CMK (cell line): Measurements from ENCODE around the gene PRMT2.
A peak's percentile ranks its signal among the peaks of the same experiment; 100 is the strongest.

Source experiments
- DNase-seq: peaks from one replicate; pipeline ENCODE4 v3.0.0-alpha.2; 2010; ENCODE audit warnings: low read depth

Gene PRMT2

DNA sequence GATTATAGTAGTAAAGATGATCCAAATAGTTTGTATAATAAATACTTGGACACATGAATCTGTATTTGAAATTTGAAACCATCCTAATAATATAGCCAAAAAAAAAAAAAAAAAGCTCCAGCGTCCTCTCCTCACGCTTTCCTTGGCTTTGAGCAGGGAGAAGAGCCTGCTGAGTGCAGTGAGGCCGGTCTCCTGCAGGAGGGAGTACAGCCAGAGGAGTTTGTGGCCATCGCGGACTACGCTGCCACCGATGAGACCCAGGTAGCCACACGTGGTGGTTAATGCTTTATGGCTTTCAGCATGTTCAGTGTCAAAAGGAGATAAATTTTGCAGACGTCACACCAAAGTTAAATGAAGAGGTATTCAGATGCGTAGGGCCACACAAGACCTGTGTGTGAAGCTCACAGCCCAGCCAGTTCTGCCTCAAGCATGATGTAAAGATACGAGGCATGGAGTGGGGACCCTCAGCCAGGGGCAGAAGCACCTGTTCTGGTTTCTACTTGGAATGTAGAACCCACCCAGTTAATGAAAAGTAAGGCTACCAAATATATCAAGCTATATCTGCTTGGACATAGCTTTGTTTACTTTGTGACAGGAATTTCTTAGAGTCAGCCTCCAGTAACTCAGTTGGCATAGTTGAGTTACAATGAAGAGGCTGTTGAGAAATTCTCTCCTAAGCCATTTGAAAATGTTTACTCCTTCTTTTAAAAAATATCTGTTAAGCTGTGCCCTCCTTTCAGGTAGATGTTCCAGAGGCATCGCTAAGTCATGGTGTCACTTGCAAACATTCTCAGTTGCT lies 8.1 kb downstream of the PRMT2 start:
- no peak for DNase-seq

DNA sequence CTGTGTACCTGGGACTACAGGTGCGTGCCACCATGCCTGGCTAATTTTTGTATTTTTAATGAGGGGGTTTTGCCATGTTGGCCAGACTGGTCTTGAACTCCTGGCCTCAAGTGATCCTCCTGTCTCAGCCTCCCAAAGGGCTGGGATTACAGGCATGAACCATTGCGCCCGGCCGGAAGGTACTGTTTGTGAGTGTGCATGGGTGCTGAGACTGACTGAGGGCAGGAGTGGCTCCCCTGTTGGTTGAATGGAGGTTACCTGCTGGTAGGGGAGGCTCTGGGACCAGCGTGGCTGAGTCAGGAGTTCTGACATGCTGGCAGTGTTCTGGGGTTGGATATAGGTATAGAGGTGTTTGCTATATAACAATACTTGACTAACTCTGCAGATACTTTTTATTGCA lies 10.4 kb downstream of the PRMT2 start:
- no peak for DNase-seq

DNA sequence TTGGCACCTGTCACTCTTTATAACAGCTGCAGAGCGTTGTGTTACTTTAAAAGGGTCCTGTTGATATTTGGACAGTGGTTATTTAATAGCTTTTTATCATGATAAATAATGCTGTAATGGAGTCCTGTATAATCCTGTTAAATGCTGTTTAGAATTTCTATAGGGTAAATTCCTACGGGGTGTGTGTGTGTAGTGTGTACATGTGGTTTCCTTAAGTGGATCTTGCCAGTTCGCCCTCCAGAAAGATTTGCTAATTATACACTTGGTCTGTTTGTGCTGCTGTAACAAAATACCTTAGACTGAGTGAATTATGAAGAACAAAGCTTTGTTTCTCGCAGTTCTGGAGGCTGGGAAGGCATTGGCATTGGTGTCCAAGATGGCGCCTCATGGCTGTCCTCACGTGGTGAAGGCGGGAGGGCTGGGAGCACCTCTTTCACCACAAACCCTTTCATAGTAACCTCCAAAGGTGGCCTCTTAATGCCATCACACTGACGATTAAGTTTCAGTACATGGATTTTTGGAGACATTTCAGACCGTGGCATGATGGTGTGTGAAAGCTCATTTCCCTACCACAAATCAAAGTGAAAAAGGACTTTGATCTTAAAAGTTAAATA lies 11.2 kb downstream of the PRMT2 start:
- DNase-seq: no peak

DNA sequence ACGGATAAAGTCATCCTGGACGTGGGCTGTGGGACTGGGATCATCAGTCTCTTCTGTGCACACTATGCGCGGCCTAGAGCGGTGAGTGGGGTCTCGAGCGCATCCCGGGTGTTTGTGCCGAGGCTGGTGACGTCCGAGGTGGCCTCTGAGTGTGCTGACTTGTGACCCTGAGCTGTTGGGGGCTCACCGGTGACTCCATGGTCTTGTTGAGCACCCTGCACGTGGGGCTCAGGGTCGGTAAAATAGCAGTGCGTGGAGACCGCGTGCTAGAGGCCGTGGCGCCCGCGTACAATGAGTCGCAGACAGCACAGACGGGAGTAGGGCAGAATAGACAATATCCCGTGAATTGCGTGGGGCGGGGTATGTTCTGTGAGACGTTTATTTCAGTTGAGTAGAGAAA lies 13.1 kb downstream of the PRMT2 start:
- DNase-seq: no peak

DNA sequence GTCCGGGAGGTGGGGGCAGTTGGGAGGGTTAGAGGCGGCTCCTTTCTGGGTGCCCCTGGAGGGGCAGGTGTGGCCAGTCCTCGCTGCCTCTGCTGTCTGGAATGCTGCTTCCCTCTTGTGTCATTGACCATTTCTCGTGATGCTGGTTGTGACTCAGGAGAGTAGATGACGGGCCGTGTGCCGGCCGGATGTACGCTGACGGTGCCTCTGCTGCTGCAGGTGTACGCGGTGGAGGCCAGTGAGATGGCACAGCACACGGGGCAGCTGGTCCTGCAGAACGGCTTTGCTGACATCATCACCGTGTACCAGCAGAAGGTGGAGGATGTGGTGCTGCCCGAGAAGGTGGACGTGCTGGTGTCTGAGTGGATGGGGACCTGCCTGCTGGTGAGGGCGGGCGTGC lies 13.9 kb downstream of the PRMT2 start:
- no peak for DNase-seq

DNA sequence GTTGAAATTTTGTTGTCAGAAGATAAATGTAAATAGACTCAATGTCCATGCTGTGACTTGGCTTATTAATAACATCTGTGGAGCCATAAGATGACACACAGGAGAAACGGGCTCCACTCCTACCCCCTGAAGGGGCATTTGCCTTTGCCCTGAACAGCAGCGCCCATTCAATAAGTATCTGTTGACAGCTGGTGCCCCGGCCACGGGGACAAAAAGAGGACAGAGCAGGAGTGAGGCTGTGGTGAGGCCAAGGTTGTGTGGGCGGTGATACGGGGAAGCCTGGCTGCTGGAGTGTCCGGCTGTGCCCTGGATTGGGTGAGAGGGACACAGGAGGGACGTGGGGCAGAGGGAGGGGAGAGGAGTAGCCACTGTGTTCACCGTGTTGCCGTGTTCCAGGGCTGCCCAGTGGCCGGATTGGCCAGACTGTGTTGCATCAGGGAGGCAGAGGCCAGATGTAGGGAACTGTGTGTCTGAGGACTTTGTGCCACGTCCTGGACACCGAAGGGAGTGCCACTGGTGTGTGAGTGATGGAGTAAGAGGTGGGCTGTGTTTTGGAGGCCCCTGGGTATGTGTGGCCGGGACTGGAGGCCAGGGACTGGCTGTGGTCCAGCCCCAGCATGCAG lies 15.1 kb downstream of the PRMT2 start:
- DNase-seq: no peak

DNA sequence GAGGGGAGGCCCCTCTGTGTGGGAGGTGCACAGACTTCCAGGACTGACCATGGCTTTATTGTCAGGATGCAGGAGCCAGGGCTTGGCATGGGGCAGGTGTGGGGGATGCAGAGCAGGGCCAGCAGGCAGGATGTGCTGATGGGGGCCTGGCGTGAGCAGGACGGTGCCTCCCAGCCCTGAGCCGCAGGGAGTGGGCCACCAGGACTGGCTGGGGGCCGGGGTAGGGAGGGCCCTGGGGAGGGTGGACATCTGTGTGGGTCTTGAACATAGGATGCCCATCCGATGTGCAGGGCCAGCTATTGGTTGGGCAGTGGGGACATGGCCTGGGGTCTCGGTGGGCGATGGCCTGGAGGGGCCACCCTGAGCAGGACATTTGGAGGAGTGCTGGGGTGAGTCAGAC lies 15.6 kb downstream of the PRMT2 start:
- DNase-seq: no peak

DNA sequence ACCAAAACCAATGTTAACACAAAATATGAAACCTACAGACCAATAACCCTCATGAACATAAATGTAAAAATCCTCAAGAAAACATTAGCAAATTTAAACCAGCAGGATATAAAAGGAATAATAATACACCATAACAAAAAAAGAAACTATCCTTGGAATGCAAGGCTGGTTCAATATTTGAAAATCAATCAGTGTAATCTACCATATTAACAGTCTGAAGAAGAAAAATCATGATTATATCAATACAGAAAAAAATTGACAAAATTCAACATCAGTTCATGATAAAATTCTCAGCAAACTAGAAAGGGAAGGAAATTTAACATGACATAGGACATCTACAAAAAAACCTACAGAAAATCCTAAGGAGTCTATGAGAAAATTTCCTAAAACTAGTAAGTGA lies 19.8 kb downstream of the PRMT2 start:
- DNase-seq: no peak

DNA sequence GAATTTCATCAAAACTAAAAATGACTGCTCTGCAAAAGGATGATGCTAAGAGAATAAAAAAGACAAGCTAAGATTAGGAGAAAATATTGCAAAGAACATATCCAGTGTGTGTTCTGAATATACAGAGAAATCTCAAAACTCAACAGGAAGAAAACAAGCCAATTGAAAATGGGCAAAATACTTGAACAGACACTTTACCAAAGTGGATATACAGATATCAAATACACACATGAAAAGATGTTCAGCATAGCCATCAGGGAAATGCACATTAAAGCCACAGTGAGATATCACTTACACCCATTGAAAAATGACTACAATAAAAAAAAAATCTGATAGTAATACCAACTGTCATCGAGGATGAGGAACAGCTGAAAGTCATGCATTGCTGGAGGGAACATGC lies 21.3 kb downstream of the PRMT2 start:
- no peak for DNase-seq

DNA sequence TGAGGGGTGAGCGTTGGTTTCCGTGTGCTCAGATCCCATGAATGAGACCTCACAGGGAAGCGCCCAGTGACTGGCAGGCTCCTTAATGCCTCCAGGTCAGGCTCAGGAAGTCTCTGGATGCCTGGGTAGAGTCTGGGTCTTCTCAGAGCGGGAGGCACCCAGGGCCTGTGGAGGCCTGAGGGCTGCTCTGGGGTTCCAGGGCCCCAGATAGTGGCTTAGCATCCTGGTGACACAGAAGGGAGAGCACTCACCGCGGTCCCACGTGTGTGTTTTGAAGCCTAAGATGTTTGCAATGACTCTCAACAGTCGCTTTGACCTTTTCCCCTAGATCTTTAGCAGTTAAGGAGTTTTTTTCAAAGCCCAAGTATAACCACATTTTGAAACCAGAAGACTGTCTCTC lies 25.0 kb downstream of the PRMT2 start:
- DNase-seq: no peak

DNA sequence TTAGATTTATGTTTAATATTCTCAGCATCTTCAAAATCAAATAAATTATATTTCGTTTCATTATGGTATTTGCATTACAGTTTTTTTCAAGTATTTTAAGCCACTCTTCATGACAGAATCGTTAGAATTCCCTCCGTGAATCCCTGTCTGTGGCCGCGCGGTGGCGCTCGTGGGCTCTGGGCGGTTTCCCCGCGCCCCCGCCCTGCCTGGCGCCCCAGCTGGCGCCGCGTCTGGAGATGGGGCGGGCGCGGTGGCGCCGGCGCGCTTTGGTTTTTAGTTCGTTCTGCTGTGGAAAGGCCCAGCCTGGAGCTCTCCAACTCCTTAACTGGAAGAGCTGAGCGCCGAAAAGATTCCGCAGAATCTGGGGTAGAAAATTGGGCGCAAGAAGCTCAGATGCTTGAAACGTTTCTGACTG lies 25.7 kb downstream of the PRMT2 start:
- DNase-seq: no peak

DNA sequence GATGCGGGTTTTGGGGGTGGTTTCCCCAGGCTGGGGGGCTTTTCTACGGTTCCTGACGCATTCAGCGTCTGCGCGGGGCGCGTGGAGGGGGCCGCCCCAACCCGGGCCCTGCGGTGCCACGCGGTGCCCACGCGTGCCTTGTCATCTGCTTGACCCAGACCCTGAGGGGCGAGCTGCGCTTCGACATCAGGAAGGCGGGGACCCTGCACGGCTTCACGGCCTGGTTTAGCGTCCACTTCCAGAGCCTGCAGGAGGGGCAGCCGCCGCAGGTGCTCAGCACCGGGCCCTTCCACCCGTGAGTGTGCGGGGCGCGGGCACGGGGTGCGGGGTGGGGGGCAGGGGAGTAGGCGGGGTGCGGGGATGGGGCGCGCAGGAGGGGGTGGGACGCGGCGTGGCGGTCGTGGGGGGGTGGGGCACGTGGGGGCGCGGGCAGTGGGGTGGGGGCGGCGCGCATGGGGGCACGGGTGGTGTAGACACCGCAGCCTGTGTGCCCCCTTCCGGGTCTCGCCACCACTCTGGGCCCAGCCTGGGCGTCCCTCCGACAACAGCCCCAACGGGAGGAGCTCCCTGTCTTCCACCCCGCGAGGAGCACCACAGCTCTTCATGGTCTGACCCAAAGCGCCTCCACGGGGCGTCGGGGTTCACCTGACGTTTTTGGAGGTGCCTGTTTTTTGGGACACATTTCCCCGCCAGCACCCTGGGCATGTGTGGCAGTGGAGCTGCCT lies 26.3 kb downstream of the PRMT2 start:
- no peak for DNase-seq

DNA sequence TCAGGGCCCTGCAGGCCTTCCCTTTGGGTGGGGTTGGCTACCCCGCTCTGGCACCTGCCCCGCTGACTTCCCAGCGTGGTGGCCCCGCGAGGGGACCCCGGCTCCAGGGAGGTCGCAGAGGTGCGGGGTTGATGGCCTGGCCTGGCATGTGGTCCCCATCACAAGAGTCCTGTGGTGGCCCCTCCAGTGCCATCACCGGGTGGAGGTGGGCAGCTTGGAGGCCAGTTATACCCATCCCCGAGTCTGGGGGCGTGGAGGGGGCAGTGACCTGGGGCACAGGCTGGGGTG lies 26.8 kb downstream of the PRMT2 start:
- DNase-seq: no peak

DNA sequence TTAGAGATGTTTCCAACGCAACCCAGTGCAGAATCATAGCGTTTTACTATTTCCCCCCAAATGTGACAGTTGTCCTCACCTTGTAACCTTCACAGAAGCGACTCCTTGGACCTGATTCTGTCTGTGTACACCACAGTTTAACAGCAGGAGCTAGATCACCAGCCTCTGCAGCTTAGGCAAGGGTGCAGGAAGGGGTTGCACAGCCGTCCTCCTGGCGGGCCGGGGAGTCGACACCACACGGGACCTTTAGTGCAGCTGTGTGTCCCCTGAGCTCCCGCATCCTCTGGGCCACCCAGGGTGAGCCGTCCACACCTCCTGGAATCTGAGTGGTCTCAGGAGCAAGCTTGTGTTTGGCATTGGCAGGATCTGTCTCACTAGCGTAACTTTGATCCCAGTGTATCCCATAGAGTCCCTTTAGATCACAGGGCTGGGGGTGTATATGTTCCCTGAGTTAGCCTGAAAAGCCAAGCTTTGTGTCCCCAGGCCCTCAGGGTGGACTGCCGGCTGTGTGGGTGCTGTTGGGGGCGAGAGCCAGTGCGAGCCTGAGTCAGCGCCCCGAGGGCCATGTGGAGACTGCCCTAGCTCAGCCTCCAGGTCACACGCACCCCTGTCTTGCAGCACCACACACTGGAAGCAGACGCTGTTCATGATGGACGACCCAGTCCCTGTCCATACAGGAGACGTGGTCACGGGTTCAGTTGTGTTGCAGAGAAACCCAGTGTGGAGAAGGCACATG lies 27.5 kb downstream of the PRMT2 start:
- DNase-seq: no peak

DNA sequence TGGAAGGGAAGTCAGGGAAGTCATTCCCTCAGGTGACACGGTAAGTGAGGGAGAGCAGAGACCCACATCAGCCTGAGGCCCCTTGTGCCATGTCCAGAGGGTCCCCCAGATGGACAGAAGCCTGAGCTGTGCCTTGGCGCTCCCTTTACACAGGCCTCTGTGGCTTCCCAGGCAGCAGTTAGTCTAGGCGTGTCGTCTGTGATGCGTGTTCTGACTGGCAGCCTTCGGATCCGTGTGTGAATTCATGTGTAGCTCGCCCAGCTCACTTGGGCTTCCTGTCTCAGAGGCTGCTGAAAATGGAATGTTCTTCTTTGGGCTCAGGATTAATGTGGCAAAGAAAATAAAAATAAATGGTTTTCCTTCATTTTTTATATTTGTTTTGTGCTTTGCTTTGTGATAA lies 28.3 kb downstream of the PRMT2 start:
- DNase-seq: no peak

DNA sequence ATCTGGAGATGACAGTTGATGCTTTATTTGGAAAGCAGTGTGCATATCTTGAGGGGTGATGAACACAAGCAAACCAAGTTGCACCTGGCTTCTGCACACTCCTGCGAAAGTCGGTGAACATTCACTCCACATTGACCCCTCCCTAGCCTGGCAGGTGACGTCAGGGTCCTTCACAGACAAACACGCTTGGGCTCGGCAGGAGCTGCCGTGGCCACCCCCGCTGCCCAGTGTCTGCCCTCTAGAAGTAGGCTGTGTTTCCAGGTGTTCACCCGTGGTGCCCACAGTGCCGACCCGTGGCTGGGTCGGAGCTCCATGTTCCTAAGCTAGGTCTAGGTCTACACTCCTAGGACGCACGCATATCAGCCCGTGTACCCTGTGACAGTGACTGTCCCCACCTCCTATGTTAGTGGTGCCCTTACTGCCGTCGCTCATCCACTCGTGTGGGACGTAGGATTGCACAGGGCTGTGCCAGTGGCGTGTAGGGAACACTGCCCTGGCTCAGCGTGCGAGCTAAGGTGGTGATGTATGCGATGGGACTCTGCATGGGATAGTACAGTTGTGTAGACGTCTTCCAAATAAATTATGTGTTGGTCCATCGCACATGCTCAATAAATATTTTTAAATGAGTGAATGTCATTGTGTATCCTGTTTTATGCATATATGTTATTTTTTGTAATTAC lies 29.0 kb downstream of the PRMT2 start:
- no peak for DNase-seq

DNA sequence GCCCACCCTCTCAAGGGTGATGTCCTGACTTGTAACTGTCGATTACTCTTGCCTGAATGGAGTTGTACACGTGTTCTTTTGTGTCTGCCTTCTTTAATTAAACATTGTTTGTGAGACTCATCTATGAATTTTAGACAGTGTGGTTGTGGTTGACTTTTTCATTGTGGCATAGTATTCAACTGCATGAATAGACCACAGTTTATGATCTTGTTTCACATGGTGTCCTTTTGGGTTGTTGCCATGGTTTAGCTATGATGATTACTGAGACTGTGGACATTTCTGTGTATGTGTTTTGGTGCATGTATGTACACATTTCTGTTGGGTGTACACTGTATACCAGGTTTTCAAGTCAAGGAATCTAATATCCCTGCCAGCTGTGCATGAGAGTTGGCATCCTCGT lies 30.1 kb downstream of the PRMT2 start:
- DNase-seq: no peak

DNA sequence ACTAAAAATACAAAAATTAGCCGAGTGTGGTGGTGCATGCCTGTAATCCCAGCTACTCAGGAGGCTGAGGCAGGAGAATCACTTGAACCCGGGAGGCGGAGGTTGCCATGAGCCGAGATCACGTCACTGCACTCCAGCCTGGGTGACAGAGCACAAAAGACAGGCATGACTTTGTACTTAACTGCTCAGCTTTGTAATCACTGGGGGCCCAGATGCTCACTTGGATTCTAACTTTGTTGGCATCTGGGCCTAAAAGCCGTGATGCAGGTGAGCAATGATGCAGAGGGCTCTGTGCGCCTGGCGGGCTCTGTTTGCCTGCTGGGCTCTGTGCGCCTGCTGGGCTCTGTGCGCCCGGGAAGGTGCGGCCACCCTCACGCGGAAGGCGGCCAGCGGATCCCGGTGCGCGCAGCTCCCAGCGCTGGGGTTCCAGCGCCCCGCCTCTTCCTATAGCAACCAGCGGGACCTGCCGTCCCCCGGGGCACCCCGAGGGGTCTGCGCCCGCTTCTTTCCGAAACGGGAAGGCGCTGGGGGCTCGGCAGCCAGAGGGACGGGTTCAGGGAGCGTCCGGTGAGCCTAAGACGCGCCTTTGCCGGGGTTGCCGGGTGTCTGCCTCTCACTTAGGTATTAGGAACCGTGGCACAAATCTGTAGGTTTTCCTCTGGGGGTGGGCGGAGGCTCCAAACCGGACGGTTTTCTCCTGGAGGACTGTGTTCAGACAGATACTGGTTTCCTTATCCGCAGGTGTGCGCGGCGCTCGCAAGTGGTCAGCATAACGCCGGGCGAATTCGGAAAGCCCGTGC lies 31.7 kb downstream of the PRMT2 start:
- no peak for DNase-seq

DNA sequence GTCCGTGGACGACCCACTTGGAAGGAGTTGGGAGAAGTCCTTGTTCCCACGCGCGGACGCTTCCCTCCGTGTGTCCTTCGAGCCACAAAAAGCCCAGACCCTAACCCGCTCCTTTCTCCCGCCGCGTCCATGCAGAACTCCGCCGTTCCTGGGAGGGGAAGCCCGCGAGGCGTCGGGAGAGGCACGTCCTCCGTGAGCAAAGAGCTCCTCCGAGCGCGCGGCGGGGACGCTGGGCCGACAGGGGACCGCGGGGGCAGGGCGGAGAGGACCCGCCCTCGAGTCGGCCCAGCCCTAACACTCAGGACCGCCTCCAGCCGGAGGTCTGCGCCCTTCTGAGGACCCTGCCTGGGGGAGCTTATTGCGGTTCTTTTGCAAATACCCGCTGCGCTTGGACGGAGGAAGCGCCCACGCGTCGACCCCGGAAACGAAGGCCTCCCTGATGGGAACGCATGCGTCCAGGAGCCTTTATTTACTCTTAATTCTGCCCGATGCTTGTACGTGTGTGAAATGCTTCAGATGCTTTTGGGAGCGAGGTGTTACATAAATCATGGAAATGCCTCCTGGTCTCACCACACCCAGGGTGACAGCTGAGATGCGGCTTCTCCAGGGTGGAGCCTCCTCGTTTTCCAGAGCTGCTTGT lies 32.4 kb downstream of the PRMT2 start:
- peak; percentile 37 for DNase-seq

DNA sequence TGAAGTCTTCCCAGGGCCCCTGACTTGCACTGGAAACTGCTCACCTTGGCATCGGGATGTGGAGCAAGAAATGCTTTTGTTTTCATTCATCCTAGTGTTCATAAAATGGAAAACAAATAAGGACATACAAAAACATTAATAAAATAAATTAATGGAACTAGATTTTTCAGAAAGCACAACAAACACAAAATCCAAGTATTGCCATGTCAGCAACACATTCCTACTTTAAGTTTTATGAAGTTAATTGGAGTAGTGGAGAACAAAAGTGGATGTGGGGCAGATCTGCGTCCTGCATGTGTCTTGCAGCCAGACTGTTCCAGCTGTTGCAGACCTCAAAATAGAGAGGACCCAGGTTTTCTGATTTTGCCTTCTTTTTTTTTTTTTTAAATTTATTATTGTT lies 32.9 kb downstream of the PRMT2 start:
- DNase-seq: no peak
